T-cell (primary cell): ENCODE data around the gene NECAB2. TPM values are rescaled to one million over a fixed set of nuclear protein-coding genes. Genes with fewer than 3 reads are reported as not detected.

Experiments used
- ATAC-seq, 4 experiments: fragments of 200-7000 bp in 3 of 4; fragments of 150-1000 bp in 1 of 4; cut with Tn5 transposase; replicated peaks in 1 of 4; 1 replicate in 3 of 4; 2 replicates in 1 of 4; pipeline ENCODE4 v1.10.0; 2021; ENCODE audit warnings: moderate library complexity in 3 of 4, mild to moderate bottlenecking in 2 of 4, moderate number of reproducible peaks in 1 of 4
- CTCF ChIA-PET, 2 donors: fragments of 300-600 bp; sonication (Branson Sonifier 250); formaldehyde crosslinking; loops; one replicate each; lab custom pipeline; 2022; ENCODE audit warnings: antibody characterized with exemption in 2 of 2; lab: Charles Lee
- POLR2A ChIA-PET, 2 donors: fragments of 300-600 bp; sonication (Branson Sonifier 250); formaldehyde crosslinking; loops; one replicate each; lab custom pipeline; 2022; ENCODE audit warnings: antibody characterized with exemption in 2 of 2; lab: Charles Lee
- DNase-seq, 35 experiments: peaks; one replicate each; pipeline versions ENCODE4 v3.0.0 to v3.0.0-alpha.2; 2013 to 2023
- H3K27ac ChIP-seq: one replicate; pipeline ENCODE4 v1.5.1; 2013; ENCODE audit warnings: low read length
- H3K27me3 ChIP-seq, 2 experiments: replicated peaks in 1 of 2; 1 replicate in 1 of 2; 2 replicates in 1 of 2; pipeline versions ENCODE4 v1.6.1 to v1.7.0; 2013; ENCODE audit warnings: low read length in 1 of 2, mixed read lengths in 1 of 2; ENCODE audit not compliant: control insufficient read depth in 2 of 2, insufficient read depth in 2 of 2; ENCODE audit errors: extremely low read depth in 1 of 2
- H3K36me3 ChIP-seq, 2 donors: 1 replicate in 1 of 2; 2 replicates in 1 of 2; pipeline versions ENCODE4 v1.6.1 to v1.7.0; 2013; ENCODE audit warnings: low read length in 1 of 2; ENCODE audit not compliant: control insufficient read depth in 2 of 2, insufficient read depth in 1 of 2; ENCODE audit errors: extremely low read depth in 1 of 2
- H3K4me1 ChIP-seq, 2 experiments: 1 replicate in 1 of 2; 2 replicates in 1 of 2; pipeline versions ENCODE4 v1.6.1 to v1.7.0; 2013; ENCODE audit warnings: low read length in 2 of 2, mixed read lengths in 1 of 2; ENCODE audit not compliant: insufficient read depth in 2 of 2, control insufficient read depth in 1 of 2; ENCODE audit errors: extremely low read depth in 1 of 2
- H3K4me3 ChIP-seq, 2 donors: 1 replicate in 1 of 2; 2 replicates in 1 of 2; pipeline versions ENCODE4 v1.5.1 to v1.7.0; 2013; ENCODE audit warnings: mild to moderate bottlenecking in 2 of 2, low read length in 1 of 2, moderate library complexity in 1 of 2; ENCODE audit not compliant: control insufficient read depth in 1 of 2; ENCODE audit errors: extremely low read depth in 1 of 2
- H3K9me3 ChIP-seq: 2 replicates; pipeline ENCODE4 v1.7.0; 2013
- H3K27ac Mint-ChIP-seq, 2 donors: one replicate each; pipeline ENCODE4 v1.8.0; 2020 to 2021; ENCODE audit warnings: mild to moderate bottlenecking in 2 of 2, mixed read lengths in 2 of 2
- H3K27me3 Mint-ChIP-seq, 2 donors: one replicate each; pipeline ENCODE4 v1.8.0; 2021 to 2022; ENCODE audit warnings: mixed read lengths in 2 of 2
- H3K36me3 Mint-ChIP-seq: one replicate; pipeline ENCODE4 v1.8.0; 2021; ENCODE audit warnings: mixed read lengths
- H3K4me1 Mint-ChIP-seq, 3 donors: one replicate each; pipeline ENCODE4 v1.8.0; 2020 to 2022; ENCODE audit warnings: mixed read lengths in 3 of 3, mild to moderate bottlenecking in 1 of 3
- H3K4me3 Mint-ChIP-seq, 3 donors: one replicate each; pipeline ENCODE4 v1.8.0; 2020 to 2022; ENCODE audit warnings: mild to moderate bottlenecking in 3 of 3, mixed read lengths in 3 of 3, moderate library complexity in 3 of 3
- H3K9me3 Mint-ChIP-seq, 3 donors: one replicate each; pipeline ENCODE4 v1.8.0; 2020 to 2022; ENCODE audit warnings: mixed read lengths in 3 of 3
- WGBS: methylation state at CpG from one replicate; pipeline ENCODE4 v1.1.5; 2013; ENCODE audit warnings: missing lambda C conversion rate; ENCODE audit not compliant: insufficient coverage; 5-methylcytosine and 5-hydroxymethylcytosine counted together
- total RNA-seq, 35 experiments: library from RNA in 6 of 35; stranded (reverse) in 6 of 35; fragments of 120-200 nt in 1 of 35; gene quantifications; one replicate each; pipeline versions ENCODE4 v1.2.1 to v1.2.4 and lab custom pipeline; 2013 to 2026

NECAB2 gene
- total RNA-seq, 5 donors from 2014 or later (not counting 1 experiment from before 2014, with no cell fraction given) = not detected

DNA sequence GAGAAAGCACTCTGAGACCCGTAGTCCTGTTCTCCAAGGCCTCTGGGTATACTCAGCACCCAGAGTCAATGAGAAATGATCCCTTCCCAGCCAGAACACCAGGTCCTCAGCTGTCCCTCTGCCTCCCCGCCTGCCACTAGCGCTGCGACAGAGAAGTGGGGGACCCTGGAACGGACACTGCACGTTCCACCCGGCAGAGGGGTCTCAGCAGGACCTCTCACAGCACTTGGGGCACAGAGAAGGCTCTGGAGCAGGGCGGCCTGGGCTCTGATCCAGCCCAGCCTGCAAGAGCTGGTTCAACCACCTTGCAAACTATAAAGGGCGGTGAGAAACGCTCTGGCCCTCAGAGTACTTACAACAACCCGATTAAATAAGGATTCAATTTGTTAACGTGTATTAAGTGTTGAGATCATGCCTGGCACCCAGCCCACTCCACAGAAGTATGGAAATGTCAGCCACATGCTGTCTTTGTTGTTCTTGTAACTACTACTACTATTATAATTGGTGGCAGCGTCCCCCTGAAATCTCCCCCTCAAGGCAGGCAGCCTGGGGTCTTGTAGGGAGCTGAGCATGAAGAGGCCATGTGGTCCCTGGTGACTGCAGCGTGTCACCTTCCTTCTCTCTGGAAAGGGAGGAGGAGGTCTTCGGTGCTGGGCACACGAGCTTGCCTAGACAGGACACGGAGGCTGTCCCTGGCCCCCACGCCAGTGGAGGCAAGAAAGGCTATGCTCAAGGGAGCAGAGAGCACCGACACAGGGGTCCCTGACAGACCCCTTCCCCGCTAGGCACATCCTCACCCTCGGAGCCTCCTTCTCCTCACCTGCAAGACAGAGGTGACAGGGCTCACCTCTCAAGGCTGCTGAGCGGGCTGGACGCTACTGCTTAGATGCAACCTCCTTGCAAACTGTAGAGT is 12.6 kb upstream of the NECAB2 start:
- Mint-ChIP-seq H3K27ac (no peak overlapping the region), H3K36me3 (no peaks in the 10 kb centered on the region), H3K4me3 (no peak overlapping the region), H3K4me1 (peaks cover 4 to 9% (median 8%) of the 10 kb centered on the region in 3 donors), H3K27me3 (peaks cover 8 to 23% of the 10 kb centered on the region in 2 donors), H3K9me3 (no peaks in the 10 kb centered on the region)
- Histone ChIP-seq H3K27ac (no peak overlapping the region), H3K4me3 (no peak overlapping the region), H3K36me3 (no peaks in the 10 kb centered on the region), H3K9me3 (no peaks in the 10 kb centered on the region), H3K27me3 (peaks cover 2 to 50% of the 10 kb centered on the region in 2 experiments), H3K4me1 (peaks cover 0 to 19% of the 10 kb centered on the region in 2 experiments)
- ChIA-PET CTCF (interaction anchor here (1.3 to 1.6 kb wide), 2 partner anchors 110 kb away, joined by 4 read pairs; no protein-coding TSS in a partner anchor), POLR2A (no interaction called here)
- WGBS = 73% methylated on average over 14 of the region's 23 CpGs
- ATAC-seq = no peak
- no peak for DNase-seq

GRCh38 chr16:83956336-83957289 is 11.4 kb upstream of the NECAB2 start:
- Histone ChIP-seq H3K4me3 (no peak overlapping the region), H3K9me3 (no peaks in the 10 kb centered on the region), H3K36me3 (no peaks in the 10 kb centered on the region), H3K27ac (no peak overlapping the region), H3K4me1 (peaks cover 0 to 19% of the 10 kb centered on the region in 2 experiments), H3K27me3 (peaks cover 2 to 50% of the 10 kb centered on the region in 2 experiments)
- WGBS = 42% methylated on average over 22 of the region's 22 CpGs
- Mint-ChIP-seq H3K27ac (no peak overlapping the region), H3K4me1 (peaks cover 4 to 9% (median 8%) of the 10 kb centered on the region in 3 donors), H3K4me3 (no peak overlapping the region), H3K36me3 (no peaks in the 10 kb centered on the region), H3K9me3 (no peaks in the 10 kb centered on the region), H3K27me3 (peaks cover 8 to 23% of the 10 kb centered on the region in 2 donors)
- peak; percentile 22 to 74 (median 53) for DNase-seq
- peak; percentile 52 to 64 (median 58) for ATAC-seq
- POLR2A ChIA-PET = no interaction called here
- CTCF ChIA-PET = interaction anchor here (1.3 to 1.6 kb wide), 2 partner anchors 109 kb away, joined by 4 read pairs; no protein-coding TSS in a partner anchor

DNA sequence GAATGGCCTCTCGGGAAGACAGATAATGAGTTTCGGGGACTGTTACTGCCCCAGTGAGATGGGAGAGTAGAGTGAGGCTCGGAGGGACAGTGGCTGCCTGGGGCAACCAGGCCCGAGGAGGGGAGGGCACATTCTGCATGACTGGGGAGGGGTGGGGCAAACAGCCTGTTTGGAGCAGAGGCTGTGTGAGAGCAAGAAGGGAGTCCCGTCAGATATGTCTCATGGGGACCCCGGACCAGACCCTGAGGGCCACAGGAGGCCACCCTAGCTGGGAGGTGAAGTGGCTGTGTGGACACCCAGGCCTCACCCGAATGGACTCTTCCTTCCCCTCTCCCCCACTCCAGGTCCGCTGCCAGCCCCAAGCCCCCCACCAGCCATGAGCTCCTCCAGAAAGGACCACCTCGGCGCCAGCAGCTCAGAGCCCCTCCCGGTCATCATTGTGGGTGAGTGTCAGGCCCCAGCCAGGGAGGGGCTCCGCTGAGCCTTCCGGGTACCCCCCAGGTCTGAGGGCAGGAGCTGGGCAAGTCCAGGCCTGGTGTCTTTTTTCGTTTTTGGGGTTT is 10.7 kb upstream of the NECAB2 start:
- Histone ChIP-seq H3K36me3 (no peaks in the 10 kb centered on the region), H3K27ac (no peak overlapping the region), H3K4me1 (peaks cover 0 to 19% of the 10 kb centered on the region in 2 experiments), H3K27me3 (peaks cover 2 to 48% of the 10 kb centered on the region in 2 experiments), H3K4me3 (no peak overlapping the region), H3K9me3 (no peaks in the 10 kb centered on the region)
- ChIA-PET CTCF (interaction anchor here (0.6 to 0.8 kb wide), 4 partner anchors 12 to 120 kb away, joined by 3 to 8 read pairs (median 6); no protein-coding TSS in a partner anchor), POLR2A (no interaction called here)
- DNase-seq (no peak), ATAC-seq (no peak)
- H3K36me3 Mint-ChIP-seq = no peaks in the 10 kb centered on the region
- H3K27me3 Mint-ChIP-seq = peaks cover 8 to 22% of the 10 kb centered on the region in 2 donors
- H3K9me3 Mint-ChIP-seq = no peaks in the 10 kb centered on the region
- peaks cover 4 to 9% (median 8%) of the 10 kb centered on the region in 3 donors for H3K4me1 Mint-ChIP-seq
- no peak overlapping the region for H3K4me3 Mint-ChIP-seq
- H3K27ac Mint-ChIP-seq = no peak overlapping the region
- 91% methylated on average over 7 of the region's 14 CpGs for WGBS

DNA sequence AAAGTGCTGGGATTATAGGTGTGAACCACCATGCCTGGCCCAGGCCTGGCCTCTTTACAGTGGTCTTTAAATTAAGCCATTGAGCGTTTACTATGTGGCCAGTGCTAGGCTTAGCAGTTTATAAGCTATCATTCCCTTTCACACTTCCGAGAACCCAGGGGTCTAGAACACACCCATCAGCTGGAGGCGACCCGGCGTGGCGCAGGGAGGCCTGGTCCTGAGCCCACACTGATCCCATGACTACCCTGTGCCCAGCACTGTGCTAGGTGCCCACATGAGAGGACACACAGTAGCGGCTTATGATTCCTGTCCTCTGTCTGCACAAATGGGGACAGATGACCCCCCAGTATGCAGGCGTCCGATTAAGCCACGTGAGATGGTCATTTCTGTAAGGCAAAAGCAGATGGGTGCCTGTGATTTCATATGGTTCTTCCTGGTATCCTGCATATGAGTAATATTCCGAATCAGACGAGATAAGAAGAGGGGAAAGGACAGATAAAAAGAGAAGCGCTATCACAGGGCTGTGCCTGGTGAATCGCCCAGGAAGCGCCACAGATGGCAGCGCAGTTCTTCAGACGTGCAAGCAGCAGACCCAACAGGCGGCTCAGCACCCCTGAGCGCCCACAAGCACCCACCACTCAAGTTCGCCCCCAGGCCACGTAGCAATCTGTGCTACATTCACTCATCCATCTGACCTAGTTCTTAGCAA is 9.8 kb upstream of the NECAB2 start:
- Mint-ChIP-seq H3K27me3 (peaks cover 8 to 22% of the 10 kb centered on the region in 2 donors), H3K4me1 (peaks cover 4 to 8% (median 7%) of the 10 kb centered on the region in 3 donors), H3K36me3 (no peaks in the 10 kb centered on the region), H3K27ac (no peak overlapping the region), H3K4me3 (no peak overlapping the region), H3K9me3 (no peaks in the 10 kb centered on the region)
- H3K9me3 ChIP-seq = no peaks in the 10 kb centered on the region
- peaks cover 0 to 12% of the 10 kb centered on the region in 2 experiments for H3K4me1 ChIP-seq
- no peak overlapping the region for H3K27ac ChIP-seq
- 80% methylated on average over 19 of the region's 21 CpGs for WGBS
- no peak for DNase-seq
- no peak overlapping the region for H3K4me3 ChIP-seq
- CTCF ChIA-PET = interaction anchor here (0.6 to 0.8 kb wide), 4 partner anchors 11 to 119 kb away, joined by 3 to 8 read pairs (median 6); no protein-coding TSS in a partner anchor
- POLR2A ChIA-PET = no interaction called here
- ATAC-seq = no peak
- H3K36me3 ChIP-seq = no peaks in the 10 kb centered on the region
- peaks cover 2 to 39% of the 10 kb centered on the region in 2 experiments for H3K27me3 ChIP-seq

DNA sequence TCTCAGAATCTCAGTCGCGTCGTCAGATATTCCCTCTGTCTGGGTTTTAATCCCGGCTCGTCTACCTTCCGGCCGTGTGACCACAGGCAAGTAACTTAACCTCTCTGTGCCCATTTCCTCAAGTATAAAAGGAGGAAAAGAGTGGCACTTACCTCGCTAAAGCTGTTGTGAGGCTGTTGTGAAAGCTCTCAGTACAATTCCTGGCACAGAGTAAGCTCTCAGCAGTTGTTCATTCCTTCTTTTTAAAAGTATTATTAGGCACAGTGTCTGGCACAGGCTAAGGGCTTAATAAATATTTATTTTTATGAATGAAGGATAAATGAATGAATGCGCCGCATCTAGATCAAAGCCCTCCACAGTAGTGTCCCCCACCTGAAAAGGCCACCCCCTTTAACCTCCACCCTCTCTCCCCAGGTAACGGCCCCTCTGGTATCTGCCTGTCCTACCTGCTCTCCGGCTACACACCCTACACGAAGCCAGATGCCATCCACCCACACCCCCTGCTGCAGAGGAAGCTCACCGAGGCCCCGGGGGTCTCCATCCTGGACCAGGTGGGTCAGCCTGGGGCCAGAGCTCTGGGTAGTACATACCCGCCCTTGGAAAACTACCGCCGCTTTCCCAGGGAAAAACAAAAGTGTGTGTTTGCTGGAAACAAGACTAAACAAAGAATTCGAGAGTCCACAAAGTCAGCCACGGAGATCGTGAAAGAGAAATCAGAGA is 9.0 kb upstream of the NECAB2 start:
- WGBS = 82% methylated on average over 13 of the region's 21 CpGs
- no peak overlapping the region for H3K4me3 Mint-ChIP-seq
- H3K27ac ChIP-seq = no peak overlapping the region
- peaks cover 0 to 5% of the 10 kb centered on the region in 2 experiments for H3K4me1 ChIP-seq
- peaks cover 8 to 17% of the 10 kb centered on the region in 2 donors for H3K27me3 Mint-ChIP-seq
- H3K27me3 ChIP-seq = peaks cover 2 to 32% of the 10 kb centered on the region in 2 experiments
- no peaks in the 10 kb centered on the region for H3K36me3 ChIP-seq
- POLR2A ChIA-PET = no interaction called here
- no peaks in the 10 kb centered on the region for H3K9me3 Mint-ChIP-seq
- H3K4me3 ChIP-seq = no peak overlapping the region
- no peak overlapping the region for H3K27ac Mint-ChIP-seq
- CTCF ChIA-PET = no interaction called here
- no peaks in the 10 kb centered on the region for H3K36me3 Mint-ChIP-seq
- H3K9me3 ChIP-seq = no peaks in the 10 kb centered on the region
- H3K4me1 Mint-ChIP-seq = peaks cover 2 to 7% (median 5%) of the 10 kb centered on the region in 3 donors
- DNase-seq (no peak), ATAC-seq (no peak)
